ENCODE results near the gene CRACDL.

The CRACDL gene

GRCh38 chr2:98927027-98927426 is 9.0 kb downstream of the CRACDL start:
- TF ChIP-seq FOXP2 (optimal IDR thresholded peaks at IDR 0.05; ENCODE audit: borderline replicate concordance, extremely low read depth, extremely low read length, insufficient read depth) (no peak), SIN3A (IDR thresholded peaks at IDR 0.05; ENCODE audit: borderline replicate concordance, insufficient read depth, low read length) (no peak), TAF1 (IDR thresholded peaks at IDR 0.05; ENCODE audit: borderline replicate concordance, insufficient read depth, low read length) (no peak), REST (IDR thresholded peaks at IDR 0.05; ENCODE audit: insufficient read depth in 1 of 2, low read depth in 2 of 2, low read length in 2 of 2) (no peak), POLR2AphosphoS5 (IDR thresholded peaks at IDR 0.05; ENCODE audit: low read depth, low read length) (no peak)

- TF ChIP-seq SIN3A (IDR thresholded peaks at IDR 0.05; ENCODE audit: borderline replicate concordance, insufficient read depth, low read length) (no peak), POLR2AphosphoS5 (IDR thresholded peaks at IDR 0.05; ENCODE audit: low read depth, low read length) (no peak), TAF1 (IDR thresholded peaks at IDR 0.05; ENCODE audit: borderline replicate concordance, insufficient read depth, low read length) (no peak)
Measured at GRCh38 chr2:98926601-98927000, 9.4 kb downstream of the CRACDL start.

GRCh38 chr2:98924910-98925309 is 11.1 kb downstream of the CRACDL start:
- TF ChIP-seq FOXP2 (optimal IDR thresholded peaks at IDR 0.05; ENCODE audit: borderline replicate concordance, extremely low read depth, extremely low read length, insufficient read depth) (no peak), POLR2AphosphoS5 (IDR thresholded peaks at IDR 0.05; ENCODE audit: low read depth, low read length) (no peak), TAF1 (IDR thresholded peaks at IDR 0.05; ENCODE audit: borderline replicate concordance, insufficient read depth, low read length) (no peak), SIN3A (IDR thresholded peaks at IDR 0.05; ENCODE audit: borderline replicate concordance, insufficient read depth, low read length) (no peak), REST (IDR thresholded peaks at IDR 0.05; ENCODE audit: insufficient read depth in 1 of 2, low read depth in 2 of 2, low read length in 2 of 2) (no peak)

- TF ChIP-seq POLR2AphosphoS5 (IDR thresholded peaks at IDR 0.05; ENCODE audit: low read depth, low read length) = no peak
- TF ChIP-seq FOXP2 (optimal IDR thresholded peaks at IDR 0.05; ENCODE audit: borderline replicate concordance, extremely low read depth, extremely low read length, insufficient read depth) = no peak
- no peak for TF ChIP-seq SIN3A (IDR thresholded peaks at IDR 0.05; ENCODE audit: borderline replicate concordance, insufficient read depth, low read length)
- no peak for TF ChIP-seq TAF1 (IDR thresholded peaks at IDR 0.05; ENCODE audit: borderline replicate concordance, insufficient read depth, low read length)
- TF ChIP-seq REST (IDR thresholded peaks at IDR 0.05; ENCODE audit: insufficient read depth in 1 of 2, low read depth in 2 of 2, low read length in 2 of 2) = no peak
Measured at GRCh38 chr2:98924038-98924830, 11.8 kb downstream of the CRACDL start.

- no peak for TF ChIP-seq FOXP2 (optimal IDR thresholded peaks at IDR 0.05; ENCODE audit: borderline replicate concordance, extremely low read depth, extremely low read length, insufficient read depth)
- TF ChIP-seq SIN3A (IDR thresholded peaks at IDR 0.05; ENCODE audit: borderline replicate concordance, insufficient read depth, low read length) = no peak
- TF ChIP-seq POLR2AphosphoS5 (IDR thresholded peaks at IDR 0.05; ENCODE audit: low read depth, low read length) = no peak
Measured at GRCh38 chr2:98923244-98923940, 12.6 kb downstream of the CRACDL start.

- no peak for TF ChIP-seq REST (IDR thresholded peaks at IDR 0.05; ENCODE audit: insufficient read depth in 1 of 2, low read depth in 2 of 2, low read length in 2 of 2)
- TF ChIP-seq FOXP2 (optimal IDR thresholded peaks at IDR 0.05; ENCODE audit: borderline replicate concordance, extremely low read depth, extremely low read length, insufficient read depth) = no peak
- TF ChIP-seq TAF1 (IDR thresholded peaks at IDR 0.05; ENCODE audit: borderline replicate concordance, insufficient read depth, low read length) = no peak
- no peak for TF ChIP-seq POLR2AphosphoS5 (IDR thresholded peaks at IDR 0.05; ENCODE audit: low read depth, low read length)
- no peak for TF ChIP-seq SIN3A (IDR thresholded peaks at IDR 0.05; ENCODE audit: borderline replicate concordance, insufficient read depth, low read length)
Measured at GRCh38 chr2:98921062-98921461, 15.0 kb downstream of the CRACDL start.
